CD4-positive, alpha-beta T cell (primary cell): ENCODE data around the gene HEATR1. TPM values are rescaled to one million over a fixed set of nuclear protein-coding genes. Genes with fewer than 3 reads are reported as not detected.

Experiments used
- ATAC-seq: fragments of 200-7000 bp; cut with Tn5 transposase; one replicate; pipeline ENCODE4 v1.10.0; 2022; ENCODE audit warnings: mild to moderate bottlenecking; ENCODE audit not compliant: poor library complexity
- CTCF ChIA-PET: fragments of 350-600 bp; sonication (Branson Sonifier 250); formaldehyde crosslinking; loops from one replicate; lab custom pipeline; 2021; ENCODE audit warnings: antibody characterized with exemption, inconsistent platforms; lab: Charles Lee
- POLR2A ChIA-PET: fragments of 350-600 bp; sonication (Branson Sonifier 250); formaldehyde crosslinking; loops from one replicate; lab custom pipeline; 2021; ENCODE audit warnings: antibody characterized with exemption, inconsistent platforms; lab: Charles Lee
- DNase-seq, 14 experiments: peaks; one replicate each; pipeline ENCODE4 v3.0.0-alpha.2; 2013 to 2020; ENCODE audit warnings: mixed read lengths in 2 of 14
- H3K27ac ChIP-seq, 2 donors: one replicate each; pipeline versions ENCODE4 v1.5.1 to v1.7.0; 2013; ENCODE audit warnings: low read length in 2 of 2, low read depth in 1 of 2, mild to moderate bottlenecking in 1 of 2
- H3K27me3 ChIP-seq, 2 experiments: 1 replicate in 1 of 2; 2 replicates in 1 of 2; pipeline versions ENCODE4 v1.6.1 to v1.7.0; 2013; ENCODE audit warnings: low read length in 2 of 2, control low read depth in 1 of 2, mild to moderate bottlenecking in 1 of 2, moderate library complexity in 1 of 2; ENCODE audit not compliant: insufficient read depth in 2 of 2, control insufficient read depth in 1 of 2
- H3K36me3 ChIP-seq: one replicate; pipeline ENCODE4 v1.6.1; 2013; ENCODE audit warnings: low read length, control low read depth; ENCODE audit not compliant: insufficient read depth
- H3K4me1 ChIP-seq: one replicate; pipeline ENCODE4 v1.6.1; 2013; ENCODE audit warnings: low read length, control low read depth; ENCODE audit not compliant: insufficient read depth
- H3K4me3 ChIP-seq: one replicate; pipeline ENCODE4 v1.5.1; 2013; ENCODE audit warnings: mild to moderate bottlenecking, low read length, moderate library complexity
- H3K9me3 ChIP-seq, 2 experiments: 1 replicate in 1 of 2; 2 replicates in 1 of 2; pipeline versions ENCODE4 v1.6.1 to v1.7.0; 2013; ENCODE audit warnings: low read length in 2 of 2, mild to moderate bottlenecking in 2 of 2, control low read depth in 1 of 2, moderate library complexity in 1 of 2; ENCODE audit not compliant: control insufficient read depth in 1 of 2, insufficient read depth in 1 of 2
- H3K27ac Mint-ChIP-seq: one replicate; pipeline ENCODE4 v1.8.0; 2020; ENCODE audit warnings: mixed read lengths
- H3K27me3 Mint-ChIP-seq: one replicate; pipeline ENCODE4 v1.8.0; 2021; ENCODE audit warnings: mixed read lengths
- H3K36me3 Mint-ChIP-seq: one replicate; pipeline ENCODE4 v1.8.0; 2021; ENCODE audit warnings: low read depth, mixed read lengths
- H3K4me1 Mint-ChIP-seq: one replicate; pipeline ENCODE4 v1.8.0; 2021; ENCODE audit warnings: low read depth, mixed read lengths
- H3K4me3 Mint-ChIP-seq: one replicate; pipeline ENCODE4 v1.8.0; 2020; ENCODE audit warnings: mild to moderate bottlenecking, mixed read lengths
- H3K9me3 Mint-ChIP-seq: one replicate; pipeline ENCODE4 v1.8.0; 2020; ENCODE audit warnings: mixed read lengths
- CTCF ChIP-seq: fragments of 200-600 bp; IDR thresholded peaks from one replicate; pipeline ENCODE4 v1.8.0; 2022; ENCODE audit warnings: antibody characterized with exemption, mild to moderate bottlenecking
- intact Hi-C, 2 experiments: fragments of 100-400 bp; cut with DNase I in 1 of 2; cut with micrococcal nuclease in 1 of 2; formaldehyde crosslinking; loops; one replicate each; pipeline versions ENCODE4 v1.15.1 to v1.9.0; 2023 to 2025; cut with DNase I, micrococcal nuclease
- total RNA-seq, 174 experiments: library from RNA in 2 of 174; stranded (reverse) in 2 of 174; gene quantifications; one replicate each; pipeline ENCODE4 v1.2.3 and lab custom pipeline; 2021 to 2026

Gene HEATR1
- total RNA-seq, 2 experiments from 2014 or later = 34.9 to 37.5 TPM

DNA sequence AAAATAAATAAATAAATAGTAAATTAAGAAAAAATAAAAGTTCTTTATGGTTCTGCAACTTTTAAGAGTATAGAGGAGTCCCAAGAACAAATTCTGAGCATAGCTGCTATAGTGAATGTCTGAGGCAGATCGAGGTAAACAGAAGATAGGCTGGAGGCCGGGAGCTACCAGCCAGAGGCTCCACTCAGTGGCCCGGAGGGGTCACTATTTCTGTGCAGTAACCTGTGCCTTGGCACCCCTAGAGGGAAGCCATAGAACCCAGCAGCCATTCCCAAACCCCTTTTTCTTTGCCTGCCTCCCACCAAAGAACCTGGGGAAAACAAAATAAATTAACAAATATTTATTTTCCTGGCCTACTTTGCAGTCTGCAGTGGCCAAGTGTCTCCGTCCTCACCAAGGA, 38.4 kb upstream of the HEATR1 start:
- Histone ChIP-seq H3K4me1 (no peaks in the 10 kb centered on the region), H3K4me3 (no peak overlapping the region), H3K36me3 (no peaks in the 10 kb centered on the region), H3K27ac (no peak overlapping the region), H3K9me3 (no peaks in the 10 kb centered on the region), H3K27me3 (no peaks in the 10 kb centered on the region)
- ATAC-seq (no peak), DNase-seq (no peak)
- Mint-ChIP-seq H3K27me3 (peaks cover 11% of the 10 kb centered on the region), H3K4me1 (no peaks in the 10 kb centered on the region), H3K9me3 (no peaks in the 10 kb centered on the region), H3K4me3 (no peak overlapping the region), H3K27ac (no peak overlapping the region), H3K36me3 (no peaks in the 10 kb centered on the region)
- ChIA-PET POLR2A (no interaction called here), CTCF (no interaction called here)
- TF ChIP-seq CTCF = no peak
- intact Hi-C loops = no loop called here

DNA sequence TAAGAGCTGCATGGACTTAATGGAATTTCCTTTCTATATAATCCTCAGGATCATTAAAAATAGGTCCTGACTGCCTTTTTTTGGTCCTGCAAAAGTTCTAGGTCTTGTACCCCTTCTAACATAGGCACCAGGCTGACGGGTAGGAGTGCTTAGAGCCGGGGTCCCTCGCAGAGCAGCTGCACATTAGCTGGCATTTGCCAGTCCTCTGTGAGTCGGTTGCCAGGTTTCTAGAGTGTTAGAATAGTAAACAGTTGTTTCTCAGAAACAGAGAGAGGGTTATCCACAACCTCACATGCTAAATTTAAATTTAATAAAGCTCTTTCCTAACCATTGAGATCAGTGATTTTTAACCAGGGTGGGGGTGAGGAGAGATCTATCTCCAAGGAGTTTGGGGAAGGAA, 35.4 kb upstream of the HEATR1 start:
- Mint-ChIP-seq H3K27ac (no peak overlapping the region), H3K4me1 (no peaks in the 10 kb centered on the region), H3K27me3 (peaks cover 26% of the 10 kb centered on the region), H3K4me3 (no peak overlapping the region), H3K9me3 (no peaks in the 10 kb centered on the region), H3K36me3 (no peaks in the 10 kb centered on the region)
- no peak overlapping the region for H3K4me3 ChIP-seq
- intact Hi-C loops = no loop called here
- no peaks in the 10 kb centered on the region for H3K9me3 ChIP-seq
- H3K27me3 ChIP-seq = peaks cover 0 to 6% of the 10 kb centered on the region in 2 experiments
- H3K36me3 ChIP-seq = no peaks in the 10 kb centered on the region
- no peaks in the 10 kb centered on the region for H3K4me1 ChIP-seq
- no peak overlapping the region for H3K27ac ChIP-seq
- no peak for DNase-seq
- no peak for ATAC-seq
- no peak for TF ChIP-seq CTCF
- ChIA-PET CTCF (no interaction called here), POLR2A (no interaction called here)

GRCh38 chr1:236638945-236639344, 34.6 kb upstream of the HEATR1 start:
- no peak for DNase-seq
- no peak overlapping the region for H3K4me3 ChIP-seq
- peaks cover 0 to 6% of the 10 kb centered on the region in 2 experiments for H3K27me3 ChIP-seq
- peaks cover 32% of the 10 kb centered on the region for H3K27me3 Mint-ChIP-seq
- CTCF ChIA-PET = no interaction called here
- no peaks in the 10 kb centered on the region for H3K4me1 ChIP-seq
- H3K4me1 Mint-ChIP-seq = no peaks in the 10 kb centered on the region
- no peak overlapping the region for H3K27ac Mint-ChIP-seq
- TF ChIP-seq CTCF = no peak
- intact Hi-C loops = no loop called here
- no peaks in the 10 kb centered on the region for H3K9me3 ChIP-seq
- H3K9me3 Mint-ChIP-seq = no peaks in the 10 kb centered on the region
- ATAC-seq = no peak
- POLR2A ChIA-PET = no interaction called here
- H3K36me3 ChIP-seq = no peaks in the 10 kb centered on the region
- no peak overlapping the region for H3K27ac ChIP-seq
- no peaks in the 10 kb centered on the region for H3K36me3 Mint-ChIP-seq
- no peak overlapping the region for H3K4me3 Mint-ChIP-seq
